OCI-LY1 (cell line): ENCODE data around the gene PASD1.
"Not testable (repeated sequence)": the region's sequence is repeated elsewhere in the genome, so short reads cannot be mapped to it uniquely, and the experiment has no call there.

Experiments used
- H2AFZ ChIP-seq: fragments of 200-600 bp; sonication (generic), shearing (Covaris generic); 2 replicates; pipeline ENCODE4 v1.6.0; 2014; ENCODE audit warnings: antibody characterized with exemption, mild to moderate bottlenecking, low read length
- H3F3A ChIP-seq: fragments of 200-600 bp; sonication (generic), shearing (Covaris generic); 2 replicates; pipeline ENCODE4 v1.6.0; 2014; ENCODE audit warnings: mild to moderate bottlenecking, antibody characterized with exemption, low read length, moderate library complexity; ENCODE audit not compliant: insufficient read depth
- H3K27ac ChIP-seq: fragments of 200-600 bp; sonication (generic); 2 replicates; pipeline ENCODE4 v1.5.1; 2014; ENCODE audit warnings: low read length, mixed run types, mild to moderate bottlenecking, low read depth; ENCODE audit not compliant: poor library complexity, severe bottlenecking
- H3K27me3 ChIP-seq: fragments of 200-600 bp; sonication (generic); 2 replicates; pipeline ENCODE4 v1.6.0; 2014; ENCODE audit warnings: antibody characterized with exemption, mild to moderate bottlenecking, low read length, moderate library complexity; ENCODE audit not compliant: insufficient read depth
- H3K36me3 ChIP-seq: fragments of 200-600 bp; sonication (generic); 2 replicates; pipeline ENCODE4 v1.6.1; 2014; ENCODE audit warnings: mild to moderate bottlenecking, antibody characterized with exemption, low read length, moderate library complexity, mixed read lengths; ENCODE audit not compliant: insufficient read depth
- H3K4me1 ChIP-seq: fragments of 200-600 bp; sonication (generic); 2 replicates; pipeline ENCODE4 v1.5.1; 2014; ENCODE audit warnings: mild to moderate bottlenecking, low read length, moderate library complexity; ENCODE audit not compliant: insufficient read depth, severe bottlenecking
- H3K4me2 ChIP-seq: fragments of 200-600 bp; sonication (generic), shearing (Covaris generic); 2 replicates; pipeline ENCODE4 v1.6.1; 2014; ENCODE audit warnings: low read length
- H3K4me3 ChIP-seq: fragments of 200-600 bp; sonication (generic); 2 replicates; pipeline ENCODE4 v1.5.1; 2014; ENCODE audit warnings: low read length, low read depth, mild to moderate bottlenecking, mixed read lengths; ENCODE audit not compliant: poor library complexity, severe bottlenecking
- H3K79me2 ChIP-seq: fragments of 200-600 bp; shearing (Covaris generic); 2 replicates; pipeline ENCODE4 v1.6.1; 2016; ENCODE audit warnings: mixed run types, low read length, mixed read lengths; ENCODE audit not compliant: insufficient read depth
- H3K9ac ChIP-seq: fragments of 200-600 bp; sonication (generic), shearing (Covaris generic); 2 replicates; pipeline ENCODE4 v1.6.1; 2014; ENCODE audit warnings: mild to moderate bottlenecking, low read length, mixed read lengths
- H3K9me2 ChIP-seq: fragments of 200-600 bp; sonication (generic), shearing (Covaris generic); 2 replicates; pipeline ENCODE4 v1.6.1; 2014; ENCODE audit warnings: low read depth, mild to moderate bottlenecking, low read length, mixed read lengths
- H3K9me3 ChIP-seq: fragments of 200-600 bp; shearing (Covaris generic); 2 replicates; pipeline ENCODE4 v1.6.1; 2014; ENCODE audit warnings: low read length, mixed read lengths
- H4K20me1 ChIP-seq: fragments of 200-600 bp; sonication (generic), shearing (Covaris generic); 2 replicates; pipeline ENCODE4 v1.6.0; 2016; ENCODE audit warnings: mild to moderate bottlenecking, low read length; ENCODE audit not compliant: insufficient read depth
- EZH2 ChIP-seq: fragments of 200-600 bp; sonication (generic), shearing (Covaris generic); IDR thresholded peaks from 2 replicates; pipeline ENCODE4 v1.8.0; 2017; ENCODE audit warnings: borderline replicate concordance, mixed run types, mild to moderate bottlenecking, antibody characterized with exemption, low read length, moderate library complexity, mixed read lengths
- TF ChIP-seq, protein P1 (sequence below): fragments of 200-600 bp; sonication (generic), shearing (Covaris generic); IDR thresholded peaks from 2 replicates; pipeline ENCODE4 v1.5.1; 2017; ENCODE audit warnings: mild to moderate bottlenecking, antibody characterized with exemption, low read length, moderate library complexity, mixed read lengths

The PASD1 gene

GRCh38 chrX:151537572-151537971 lies 25.9 kb upstream of the PASD1 start:
- Histone ChIP-seq H3K4me1 (no peaks in the 10 kb centered on the region), H3K4me3 (no peak overlapping the region), H3K9me3 (no peaks in the 10 kb centered on the region), H3K36me3 (no peaks in the 10 kb centered on the region), H2AFZ (no peak overlapping the region), H4K20me1 (no peaks in the 10 kb centered on the region), H3K79me2 (no peaks in the 10 kb centered on the region), H3K27ac (no peak overlapping the region), H3K4me2 (no peak overlapping the region), H3K9me2 (no peaks in the 10 kb centered on the region), H3F3A (no peaks in the 10 kb centered on the region), H3K27me3 (no peaks in the 10 kb centered on the region), H3K9ac (no peak overlapping the region)
- TF ChIP-seq, protein P1, sequence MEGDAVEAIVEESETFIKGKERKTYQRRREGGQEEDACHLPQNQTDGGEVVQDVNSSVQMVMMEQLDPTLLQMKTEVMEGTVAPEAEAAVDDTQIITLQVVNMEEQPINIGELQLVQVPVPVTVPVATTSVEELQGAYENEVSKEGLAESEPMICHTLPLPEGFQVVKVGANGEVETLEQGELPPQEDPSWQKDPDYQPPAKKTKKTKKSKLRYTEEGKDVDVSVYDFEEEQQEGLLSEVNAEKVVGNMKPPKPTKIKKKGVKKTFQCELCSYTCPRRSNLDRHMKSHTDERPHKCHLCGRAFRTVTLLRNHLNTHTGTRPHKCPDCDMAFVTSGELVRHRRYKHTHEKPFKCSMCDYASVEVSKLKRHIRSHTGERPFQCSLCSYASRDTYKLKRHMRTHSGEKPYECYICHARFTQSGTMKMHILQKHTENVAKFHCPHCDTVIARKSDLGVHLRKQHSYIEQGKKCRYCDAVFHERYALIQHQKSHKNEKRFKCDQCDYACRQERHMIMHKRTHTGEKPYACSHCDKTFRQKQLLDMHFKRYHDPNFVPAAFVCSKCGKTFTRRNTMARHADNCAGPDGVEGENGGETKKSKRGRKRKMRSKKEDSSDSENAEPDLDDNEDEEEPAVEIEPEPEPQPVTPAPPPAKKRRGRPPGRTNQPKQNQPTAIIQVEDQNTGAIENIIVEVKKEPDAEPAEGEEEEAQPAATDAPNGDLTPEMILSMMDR: no peak
- TF ChIP-seq EZH2: no peak

- no peak overlapping the region for H3K9ac ChIP-seq
- H3K4me1 ChIP-seq: no peaks in the 10 kb centered on the region
- TF ChIP-seq EZH2: no peak
- TF ChIP-seq, protein P1: no peak
- H2AFZ ChIP-seq: no peak overlapping the region
- no peaks in the 10 kb centered on the region for H3K79me2 ChIP-seq
- H3K27ac ChIP-seq: no peak overlapping the region
- H3K36me3 ChIP-seq: no peaks in the 10 kb centered on the region
- H3K9me2 ChIP-seq: no peaks in the 10 kb centered on the region
- no peaks in the 10 kb centered on the region for H3K9me3 ChIP-seq
- no peak overlapping the region for H3K4me3 ChIP-seq
- H3F3A ChIP-seq: no peaks in the 10 kb centered on the region
- H3K4me2 ChIP-seq: no peak overlapping the region
- no peaks in the 10 kb centered on the region for H3K27me3 ChIP-seq
- H4K20me1 ChIP-seq: no peaks in the 10 kb centered on the region
These were observed 25.0 kb upstream of the PASD1 start for GRCh38 chrX:151538190-151539122.

GRCh38 chrX:151543706-151544105 lies 19.8 kb upstream of the PASD1 start:
- Histone ChIP-seq H3K9me2 (no peaks in the 10 kb centered on the region), H3K27ac (no peak overlapping the region), H3K36me3 (no peaks in the 10 kb centered on the region), H3K27me3 (no peaks in the 10 kb centered on the region), H3K4me1 (no peaks in the 10 kb centered on the region), H3K9ac (no peak overlapping the region), H4K20me1 (no peaks in the 10 kb centered on the region), H2AFZ (no peak overlapping the region), H3K9me3 (no peaks in the 10 kb centered on the region), H3F3A (no peaks in the 10 kb centered on the region), H3K79me2 (no peaks in the 10 kb centered on the region), H3K4me2 (no peak overlapping the region), H3K4me3 (no peak overlapping the region)
- TF ChIP-seq, protein P1: no peak
- TF ChIP-seq EZH2: no peak

- not testable (repeated sequence) for H3K79me2 ChIP-seq, H3K36me3 ChIP-seq, H3K4me2 ChIP-seq, H3K9me2 ChIP-seq, H3K9me3 ChIP-seq, H3K9ac ChIP-seq, H3K4me3 ChIP-seq, H2AFZ ChIP-seq, H3K27ac ChIP-seq, H3K27me3 ChIP-seq, H4K20me1 ChIP-seq, H3F3A ChIP-seq, H3K4me1 ChIP-seq
These were observed 17.2 kb upstream of the PASD1 start for GRCh38 chrX:151546226-151546625.

GRCh38 chrX:151551176-151551575 lies 12.3 kb upstream of the PASD1 start:
- H3K27me3 ChIP-seq, H3K79me2 ChIP-seq, H3K9me3 ChIP-seq, H3K4me2 ChIP-seq, H3K9me2 ChIP-seq, H3K27ac ChIP-seq, H3K9ac ChIP-seq, H3F3A ChIP-seq, H4K20me1 ChIP-seq, H3K4me1 ChIP-seq, H3K4me3 ChIP-seq, H3K36me3 ChIP-seq, H2AFZ ChIP-seq: not testable (repeated sequence)
